GM21381 (cell line): Measurements from ENCODE around the gene C16orf92.
"Not testable (repeated sequence)": the region's sequence is repeated elsewhere in the genome, so short reads cannot be mapped to it uniquely, and the experiment has no call there.

ENCODE experiments used
- ATAC-seq: cut with Tn5 transposase; IDR thresholded peaks from one replicate; pipeline ENCODE4 v1.9.1; 2021; ENCODE audit warnings: mild to moderate bottlenecking, moderate library complexity; ENCODE audit not compliant: unreplicated experiment

The C16orf92 gene

GRCh38 chr16:30003670-30004423, 19.2 kb upstream of the C16orf92 start:
- ATAC-seq: no peak

GRCh38 chr16:30004424-30004776, 18.6 kb upstream of the C16orf92 start:
- ATAC-seq: no peak

- ATAC-seq: no peak
Observed at GRCh38 chr16:30004811-30005242, 18.2 kb upstream of the C16orf92 start.

- ATAC-seq: no peak
Observed at GRCh38 chr16:30005341-30006094, 17.5 kb upstream of the C16orf92 start.

- ATAC-seq: no peak
Observed at GRCh38 chr16:30006095-30006473, 16.9 kb upstream of the C16orf92 start.

GRCh38 chr16:30006659-30007377, 16.2 kb upstream of the C16orf92 start:
- ATAC-seq: no peak

GRCh38 chr16:30007378-30007895, 15.6 kb upstream of the C16orf92 start:
- no peak for ATAC-seq

- ATAC-seq: no peak
Observed at GRCh38 chr16:30009085-30009862, 13.7 kb upstream of the C16orf92 start.

- ATAC-seq: no peak
Observed at GRCh38 chr16:30009990-30010843, 12.8 kb upstream of the C16orf92 start.

- no peak for ATAC-seq
Observed at GRCh38 chr16:30010844-30011713, 11.9 kb upstream of the C16orf92 start, which contains the start of gene DOC2A. TSS of gene DOC2A (minus strand) at chr16:30011027. CDS start at chr16:30010222, 805 bp downstream.

GRCh38 chr16:30011714-30012504, 11.1 kb upstream of the C16orf92 start:
- no peak for ATAC-seq

GRCh38 chr16:30012598-30012997, 10.4 kb upstream of the C16orf92 start:
- ATAC-seq: not testable (repeated sequence)

GRCh38 chr16:30015450-30015849, 7.5 kb upstream of the C16orf92 start:
- ATAC-seq: not testable (repeated sequence)

- no peak for ATAC-seq
Observed at GRCh38 chr16:30016555-30017276, 6.3 kb upstream of the C16orf92 start.

- no peak for ATAC-seq
Observed at GRCh38 chr16:30017277-30017656, 5.7 kb upstream of the C16orf92 start.

GRCh38 chr16:30017937-30018336, 5.1 kb upstream of the C16orf92 start:
- ATAC-seq: not testable (repeated sequence)

- no peak for ATAC-seq
Observed at GRCh38 chr16:30018731-30019158, 4.3 kb upstream of the C16orf92 start.
